ENCODE results near the gene PSAP.

DNA sequence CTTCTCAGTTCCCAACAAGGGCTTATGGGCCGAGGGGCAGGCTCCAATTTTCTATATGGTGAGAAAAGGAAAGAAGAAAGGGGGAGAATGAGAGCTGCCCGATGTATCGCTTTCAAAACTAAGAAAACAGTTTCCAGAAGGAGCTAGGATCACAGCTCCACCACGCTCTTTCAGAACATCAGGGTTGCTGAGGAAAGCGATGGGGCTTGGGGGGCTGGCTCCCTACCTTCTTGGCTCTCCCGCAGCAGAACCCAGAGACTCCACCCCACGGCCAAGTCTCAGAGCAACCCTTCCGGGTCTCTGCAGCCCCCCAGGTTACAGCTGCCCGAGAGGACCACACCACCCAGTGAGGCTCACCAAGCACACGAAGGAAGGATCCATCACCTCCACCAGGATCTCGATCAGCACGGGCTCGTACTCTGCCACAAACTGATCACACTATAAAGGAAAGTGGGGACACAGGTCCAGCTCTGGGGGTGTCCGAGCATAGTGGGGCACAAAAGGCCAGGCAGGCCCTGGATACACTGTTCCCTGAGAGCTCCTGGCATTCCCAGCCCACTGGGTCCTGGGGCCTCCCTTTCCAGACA is 32.3 kb downstream of the PSAP start:
- TF ChIP-seq, protein P1, sequence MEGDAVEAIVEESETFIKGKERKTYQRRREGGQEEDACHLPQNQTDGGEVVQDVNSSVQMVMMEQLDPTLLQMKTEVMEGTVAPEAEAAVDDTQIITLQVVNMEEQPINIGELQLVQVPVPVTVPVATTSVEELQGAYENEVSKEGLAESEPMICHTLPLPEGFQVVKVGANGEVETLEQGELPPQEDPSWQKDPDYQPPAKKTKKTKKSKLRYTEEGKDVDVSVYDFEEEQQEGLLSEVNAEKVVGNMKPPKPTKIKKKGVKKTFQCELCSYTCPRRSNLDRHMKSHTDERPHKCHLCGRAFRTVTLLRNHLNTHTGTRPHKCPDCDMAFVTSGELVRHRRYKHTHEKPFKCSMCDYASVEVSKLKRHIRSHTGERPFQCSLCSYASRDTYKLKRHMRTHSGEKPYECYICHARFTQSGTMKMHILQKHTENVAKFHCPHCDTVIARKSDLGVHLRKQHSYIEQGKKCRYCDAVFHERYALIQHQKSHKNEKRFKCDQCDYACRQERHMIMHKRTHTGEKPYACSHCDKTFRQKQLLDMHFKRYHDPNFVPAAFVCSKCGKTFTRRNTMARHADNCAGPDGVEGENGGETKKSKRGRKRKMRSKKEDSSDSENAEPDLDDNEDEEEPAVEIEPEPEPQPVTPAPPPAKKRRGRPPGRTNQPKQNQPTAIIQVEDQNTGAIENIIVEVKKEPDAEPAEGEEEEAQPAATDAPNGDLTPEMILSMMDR (IDR thresholded peaks at IDR 0.05) = no peak
- no peak for TF ChIP-seq POLR2A (IDR thresholded peaks at IDR 0.05)
